GM15510 (cell line): ENCODE results near the gene COL28A1.

ENCODE experiments used
- POLR2A ChIP-seq: IDR thresholded peaks from 3 replicates; pipeline ENCODE4 v1.6.1; 2011; ENCODE audit warnings: borderline replicate concordance; ENCODE audit not compliant: insufficient read length; ENCODE audit errors: extremely low read depth

Gene COL28A1

DNA sequence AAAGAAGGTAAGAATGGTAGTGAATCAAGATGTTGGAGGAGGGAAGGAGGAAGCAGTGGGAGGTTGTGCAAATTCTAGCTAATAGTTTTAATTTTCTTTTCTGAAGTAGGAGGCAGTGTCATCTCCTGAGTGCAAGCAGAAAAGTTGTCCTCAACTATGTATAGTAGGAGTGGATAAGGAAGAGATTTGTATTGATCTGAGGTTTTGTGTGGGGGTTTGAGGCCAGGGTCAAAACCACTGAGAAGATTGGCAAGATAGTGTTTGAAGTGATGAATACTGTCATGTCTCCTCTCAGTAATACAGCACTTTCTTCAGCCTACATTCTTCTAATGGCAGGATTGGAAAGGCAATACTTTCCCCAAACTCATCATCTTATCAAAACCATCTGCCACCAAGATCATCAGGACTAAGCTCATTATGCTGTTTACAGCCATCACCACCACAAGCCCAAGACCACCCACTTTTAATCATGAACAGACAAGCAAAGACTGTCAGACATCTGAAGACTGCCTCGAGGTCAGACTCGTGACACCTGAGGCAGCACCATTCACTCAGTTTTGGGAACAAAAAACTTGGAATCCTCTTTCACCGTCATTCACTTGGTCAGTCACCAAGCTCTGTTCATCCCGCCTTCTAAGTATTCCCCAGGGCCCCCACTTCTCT lies 29.5 kb upstream of the COL28A1 start:
- TF ChIP-seq POLR2A = no peak

- no peak for TF ChIP-seq POLR2A
Observed at GRCh38 chr7:7564323-7564780, 28.7 kb upstream of the COL28A1 start.

DNA sequence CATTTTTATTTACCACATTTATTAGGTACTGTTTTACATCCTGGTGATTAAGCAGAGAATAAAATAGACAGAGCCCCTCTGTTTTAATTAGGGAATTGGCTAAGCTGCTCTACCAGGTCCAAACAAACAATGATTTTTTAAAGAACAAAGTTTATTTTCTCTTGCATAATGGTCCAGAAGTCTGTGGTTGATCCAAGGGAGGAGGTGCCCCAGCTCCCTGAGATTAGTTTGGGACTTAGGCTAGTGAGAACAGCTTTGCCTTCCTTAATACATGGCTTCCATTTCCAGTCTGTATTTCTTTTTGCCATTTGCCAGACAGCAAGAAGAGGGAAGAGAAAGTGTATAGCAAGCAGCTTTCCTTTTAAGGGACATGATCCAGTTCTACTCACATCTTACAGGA lies 28.1 kb upstream of the COL28A1 start:
- TF ChIP-seq POLR2A = no peak

GRCh38 chr7:7563269-7563668 lies 27.6 kb upstream of the COL28A1 start:
- no peak for TF ChIP-seq POLR2A

DNA sequence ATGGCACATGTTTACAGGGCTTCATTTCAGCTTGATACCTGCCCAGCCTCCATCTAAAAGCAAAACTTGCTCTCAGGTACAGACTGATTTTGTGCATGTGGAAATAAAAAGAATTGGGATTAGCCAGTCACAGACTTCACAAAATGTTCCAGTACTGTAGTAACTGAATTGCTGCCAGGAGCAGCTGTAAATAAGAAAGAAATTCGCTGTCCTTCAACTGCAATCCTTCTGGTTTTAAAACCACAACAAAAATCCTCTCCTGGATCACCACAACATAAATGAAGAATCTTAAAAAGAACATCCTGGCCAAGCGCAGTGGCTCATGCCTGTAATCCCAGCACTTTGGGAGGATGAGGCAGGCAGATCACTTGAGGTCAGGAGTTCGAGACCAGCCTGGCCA lies 27.1 kb upstream of the COL28A1 start:
- TF ChIP-seq POLR2A = no peak

- no peak for TF ChIP-seq POLR2A
Observed at GRCh38 chr7:7557252-7557651, 21.6 kb upstream of the COL28A1 start.

DNA sequence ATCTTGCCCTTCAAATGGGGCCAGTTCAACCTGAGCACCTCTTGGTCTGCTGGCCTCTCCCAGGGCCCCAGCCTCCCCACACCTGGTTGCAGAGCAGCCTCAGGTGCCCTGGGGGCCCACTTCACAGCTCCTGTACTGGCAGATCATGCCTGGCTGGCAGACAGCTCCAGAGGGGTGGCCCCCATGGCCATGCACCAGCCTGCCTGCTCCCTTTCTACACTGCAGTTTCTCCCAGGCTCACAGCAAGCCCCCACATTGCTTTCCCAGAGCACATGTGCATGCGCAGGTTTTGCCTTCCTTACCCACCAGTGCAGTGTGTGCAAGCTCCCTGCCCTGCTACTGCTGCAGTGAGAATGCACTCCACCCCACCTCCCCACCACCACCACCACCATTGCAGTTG lies 21.2 kb upstream of the COL28A1 start:
- TF ChIP-seq POLR2A = no peak

DNA sequence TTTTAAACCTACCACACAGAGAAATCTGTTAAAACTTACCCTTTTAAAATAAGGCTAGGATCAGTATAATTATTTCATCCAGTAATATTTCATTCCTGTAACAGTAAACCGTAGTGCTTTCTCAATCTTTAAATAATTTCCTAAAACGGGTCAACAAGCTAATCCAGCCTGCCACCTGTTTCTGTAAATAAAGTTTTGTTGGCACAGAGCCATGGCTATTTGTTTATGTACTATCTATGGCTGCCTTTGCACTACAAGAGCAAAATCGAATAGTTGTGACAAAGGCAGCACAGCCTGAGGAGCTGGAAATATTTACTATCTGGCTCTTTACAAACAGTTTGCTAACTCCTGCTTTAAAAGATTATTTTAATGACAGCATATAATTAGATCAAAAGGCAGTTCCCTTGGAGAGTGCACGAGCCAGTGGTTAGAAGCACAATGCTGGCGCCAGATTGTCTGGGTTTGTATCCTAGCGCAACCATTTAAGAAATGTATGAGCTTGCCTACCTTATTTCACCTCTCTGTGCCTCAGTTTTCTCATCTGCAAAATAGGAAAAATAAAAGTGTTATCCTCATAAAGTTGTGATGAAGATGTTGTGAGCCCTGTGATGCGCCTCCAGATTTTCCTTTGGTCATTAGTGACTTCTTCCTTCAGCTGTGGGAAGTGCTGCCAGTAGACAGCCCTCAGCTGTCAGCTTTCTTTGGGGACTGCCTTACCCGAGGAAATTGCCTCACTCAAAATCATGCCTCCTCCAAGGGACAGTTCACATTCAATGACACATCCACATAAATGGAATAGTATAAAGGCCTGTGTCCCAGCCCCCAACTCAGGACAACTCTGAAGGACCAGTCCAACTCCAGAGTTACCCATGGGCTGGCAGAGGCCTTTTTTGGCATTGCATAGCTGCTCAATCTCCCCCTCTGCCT lies 19.2 kb upstream of the COL28A1 start:
- no peak for TF ChIP-seq POLR2A

- no peak for TF ChIP-seq POLR2A
Observed at GRCh38 chr7:7554021-7554432, 18.4 kb upstream of the COL28A1 start.

- TF ChIP-seq POLR2A = no peak
Observed at GRCh38 chr7:7553386-7553785, 17.7 kb upstream of the COL28A1 start.

- no peak for TF ChIP-seq POLR2A
Observed at GRCh38 chr7:7552199-7552598, 16.5 kb upstream of the COL28A1 start.

- TF ChIP-seq POLR2A = no peak
Observed at GRCh38 chr7:7550663-7551062, 15.0 kb upstream of the COL28A1 start.

DNA sequence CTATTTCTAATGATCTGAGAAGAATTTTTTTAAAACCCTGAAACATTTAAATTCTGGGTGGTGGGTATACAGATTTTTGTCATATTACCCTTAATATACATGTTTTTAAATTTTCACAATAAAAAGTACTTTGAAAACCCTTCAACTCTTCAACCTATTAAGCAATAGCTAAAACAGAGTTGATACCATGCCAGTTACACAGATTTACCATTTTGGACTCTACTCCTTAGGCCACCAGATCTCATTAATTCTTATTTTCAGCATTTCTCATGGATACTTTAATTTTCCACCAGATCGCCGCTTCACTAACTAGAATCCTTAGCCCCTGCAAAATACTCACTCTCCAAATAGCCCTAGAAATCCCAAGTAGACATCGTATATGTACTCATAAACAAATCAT lies 12.7 kb upstream of the COL28A1 start:
- no peak for TF ChIP-seq POLR2A

- TF ChIP-seq POLR2A = no peak
Observed at GRCh38 chr7:7542251-7542835, 6.7 kb upstream of the COL28A1 start.

DNA sequence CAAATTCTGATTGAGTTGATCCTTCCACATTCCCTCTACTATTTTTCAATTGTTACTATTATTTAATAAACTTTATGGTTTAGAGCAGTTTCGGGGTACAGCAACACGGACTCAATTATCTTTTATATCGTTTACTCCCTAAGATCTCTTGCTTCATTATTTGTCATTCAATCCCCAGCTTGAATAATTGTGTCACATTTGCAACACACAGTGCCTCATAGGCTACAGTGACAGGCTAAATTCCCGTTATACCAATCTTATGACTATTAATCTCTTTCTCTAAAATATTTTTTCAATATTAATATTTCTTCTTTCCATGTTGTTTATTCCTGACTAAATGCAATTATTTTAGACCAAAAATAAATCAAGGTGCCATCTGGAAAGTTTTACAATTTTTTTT lies 4.0 kb upstream of the COL28A1 start:
- TF ChIP-seq POLR2A = no peak
